Measurements from ENCODE around the gene OCIAD2.
A peak's percentile ranks its signal among the peaks of the same experiment; 100 is the strongest.
"Not testable (repeated sequence)": the region's sequence is repeated elsewhere in the genome, so short reads cannot be mapped to it uniquely, and the experiment has no call there.

Gene OCIAD2

GRCh38 chr4:48906206-48907173, at the start of gene OCIAD2:
Gene OCIAD2, minus strand, starts transcription at chr4:48906774. Its CDS starts 2,225 bp downstream, at chr4:48904549.
- DNase-seq (ENCODE audit: low spot score): peak; percentile 83

- DNase-seq (ENCODE audit: low spot score): no peak
Measured at GRCh38 chr4:48954314-48954713, 47.7 kb upstream of the OCIAD2 start.

GRCh38 chr4:48949518-48950219, 43.1 kb upstream of the OCIAD2 start:
- DNase-seq (ENCODE audit: low spot score): no peak

GRCh38 chr4:48949086-48949485, 42.5 kb upstream of the OCIAD2 start:
- DNase-seq (ENCODE audit: low spot score): no peak

GRCh38 chr4:48947731-48948130, 41.2 kb upstream of the OCIAD2 start:
- no peak for DNase-seq (ENCODE audit: low spot score)

GRCh38 chr4:48945981-48946380, 39.4 kb upstream of the OCIAD2 start:
- DNase-seq (ENCODE audit: low spot score): no peak

- no peak for DNase-seq (ENCODE audit: low spot score)
Measured at GRCh38 chr4:48944756-48945241, 38.2 kb upstream of the OCIAD2 start.

- DNase-seq (ENCODE audit: low spot score): no peak
Measured at GRCh38 chr4:48944252-48944651, 37.7 kb upstream of the OCIAD2 start.

GRCh38 chr4:48943387-48943786, 36.8 kb upstream of the OCIAD2 start:
- DNase-seq (ENCODE audit: low spot score): no peak

GRCh38 chr4:48939785-48940184, 33.2 kb upstream of the OCIAD2 start:
- peak; percentile 78 for DNase-seq (ENCODE audit: low spot score)

GRCh38 chr4:48938831-48939230, 32.3 kb upstream of the OCIAD2 start:
- DNase-seq (ENCODE audit: low spot score): no peak

- DNase-seq (ENCODE audit: low spot score): no peak
Measured at GRCh38 chr4:48937033-48937432, 30.5 kb upstream of the OCIAD2 start.

GRCh38 chr4:48931459-48931858, 24.9 kb upstream of the OCIAD2 start:
- DNase-seq (ENCODE audit: low spot score): no peak

- DNase-seq (ENCODE audit: low spot score): no peak
Measured at GRCh38 chr4:48930654-48931053, 24.1 kb upstream of the OCIAD2 start.

- no peak for DNase-seq (ENCODE audit: low spot score)
Measured at GRCh38 chr4:48924416-48924815, 17.8 kb upstream of the OCIAD2 start.

GRCh38 chr4:48923065-48923464, 16.5 kb upstream of the OCIAD2 start:
- DNase-seq (ENCODE audit: low spot score): not testable (repeated sequence)

GRCh38 chr4:48914311-48914710, 7.7 kb upstream of the OCIAD2 start:
- no peak for DNase-seq (ENCODE audit: low spot score)

GRCh38 chr4:48913346-48913745, 6.8 kb upstream of the OCIAD2 start:
- peak; percentile 91 for DNase-seq (ENCODE audit: low spot score)

- DNase-seq (ENCODE audit: low spot score): no peak
Measured at GRCh38 chr4:48912349-48912748, 5.8 kb upstream of the OCIAD2 start.

GRCh38 chr4:48910511-48910910, 3.9 kb upstream of the OCIAD2 start:
- DNase-seq (ENCODE audit: low spot score): no peak

GRCh38 chr4:48909697-48910096, 3.1 kb upstream of the OCIAD2 start:
- peak; percentile 98 for DNase-seq (ENCODE audit: low spot score)

- no peak for DNase-seq (ENCODE audit: low spot score)
Measured at GRCh38 chr4:48908687-48909086, 2.1 kb upstream of the OCIAD2 start.
